EH (cell line): ENCODE results near the gene SLC50A1.

Experiments used
- DNase-seq: peaks from one replicate; pipeline ENCODE4 v3.0.0-alpha.2; 2015; ENCODE audit warnings: low read depth

The SLC50A1 gene

GRCh38 chr1:155135415-155136028, at the start of gene SLC50A1:
SLC50A1 (plus strand) TSS chr1:155135852; CDS start chr1:155135912, 60 bp downstream.
- peak; percentile 94 for DNase-seq

GRCh38 chr1:155086128-155086741, 49.4 kb upstream of the SLC50A1 start:
- peak; percentile 50 for DNase-seq

- no peak for DNase-seq
Measured at GRCh38 chr1:155086856-155087535, 48.7 kb upstream of the SLC50A1 start.

- peak; percentile 68 for DNase-seq
Measured at GRCh38 chr1:155091071-155092051, 44.3 kb upstream of the SLC50A1 start.

- DNase-seq = no peak
Measured at GRCh38 chr1:155092131-155092530, 43.5 kb upstream of the SLC50A1 start.

GRCh38 chr1:155092641-155093040, 43.0 kb upstream of the SLC50A1 start:
- no peak for DNase-seq

GRCh38 chr1:155093911-155094621, 41.6 kb upstream of the SLC50A1 start:
- peak; percentile 62 for DNase-seq

GRCh38 chr1:155094622-155094948, 41.1 kb upstream of the SLC50A1 start:
- no peak for DNase-seq

GRCh38 chr1:155099331-155099730, 36.3 kb upstream of the SLC50A1 start:
- no peak for DNase-seq

GRCh38 chr1:155103325-155103724, 32.3 kb upstream of the SLC50A1 start:
- DNase-seq = no peak

GRCh38 chr1:155104605-155105534, 30.8 kb upstream of the SLC50A1 start:
- no peak for DNase-seq

GRCh38 chr1:155105604-155106011, 30.0 kb upstream of the SLC50A1 start:
- DNase-seq = no peak

GRCh38 chr1:155106862-155107261, 28.8 kb upstream of the SLC50A1 start:
- no peak for DNase-seq

GRCh38 chr1:155107309-155108264, 28.1 kb upstream of the SLC50A1 start:
- DNase-seq = no peak

- no peak for DNase-seq
Measured at GRCh38 chr1:155108296-155108695, 27.4 kb upstream of the SLC50A1 start.

- DNase-seq = no peak
Measured at GRCh38 chr1:155110381-155110780, 25.3 kb upstream of the SLC50A1 start.

GRCh38 chr1:155110826-155111225, 24.8 kb upstream of the SLC50A1 start:
- DNase-seq = no peak

- DNase-seq = no peak
Measured at GRCh38 chr1:155113450-155113980, 22.1 kb upstream of the SLC50A1 start.
